Erythroblast (primary cell): ENCODE measurements around the gene CAND1.

Experiments
- GATA1 ChIP-seq: IDR thresholded peaks from 2 replicates; pipeline ENCODE4 v1.6.1; 2011; ENCODE audit warnings: low read depth, mild to moderate bottlenecking, control low read depth, low read length, moderate library complexity
- POLR2A ChIP-seq: IDR thresholded peaks from 2 replicates; pipeline ENCODE4 v1.6.1; 2011; ENCODE audit warnings: mild to moderate bottlenecking, low read length

GRCh38 chr12:67220065-67220464 is 49.1 kb upstream of the CAND1 start:
- TF ChIP-seq POLR2A (no peak), GATA1 (no peak)
